Testis (tissue), 2 donors: ENCODE data around the gene NOX4.
"Not testable (repeated sequence)": the region's sequence is repeated elsewhere in the genome, so short reads cannot be mapped to it uniquely, and the experiment has no call there.

Source experiments
- POLR2A ChIP-seq: fragments of 450-650 bp; IDR thresholded peaks from one replicate; pipeline ENCODE4 v1.6.1; 2017; ENCODE audit warnings: antibody characterized with exemption, mild to moderate bottlenecking, moderate library complexity
- TF ChIP-seq, protein P1 (sequence below), 3 experiments: fragments of 450-650 bp in 2 of 3; fragments of 200-600 bp in 1 of 3; sonication (generic) in 1 of 3; IDR thresholded peaks; one replicate each; pipeline ENCODE4 v1.5.1; 2016 to 2019; ENCODE audit warnings: antibody characterized with exemption in 3 of 3, mild to moderate bottlenecking in 2 of 3, moderate library complexity in 1 of 3

DNA sequence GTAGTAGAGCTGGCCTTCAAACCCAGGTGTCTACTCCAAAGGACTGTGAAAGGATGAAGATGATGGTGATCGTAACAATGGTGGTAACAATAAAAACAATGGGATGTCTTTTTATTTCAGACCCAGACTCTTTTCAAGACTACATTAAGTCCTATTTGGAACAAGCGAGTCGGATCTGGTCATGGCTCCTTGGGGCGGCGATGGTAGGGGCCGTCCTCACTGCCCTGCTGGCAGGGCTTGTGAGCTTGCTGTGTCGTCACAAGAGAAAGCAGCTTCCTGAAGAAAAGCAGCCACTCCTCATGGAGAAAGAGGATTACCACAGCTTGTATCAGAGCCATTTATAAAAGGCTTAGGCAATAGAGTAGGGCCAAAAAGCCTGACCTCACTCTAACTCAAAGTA is 196.2 kb downstream of the NOX4 start:
- TF ChIP-seq, protein P1, sequence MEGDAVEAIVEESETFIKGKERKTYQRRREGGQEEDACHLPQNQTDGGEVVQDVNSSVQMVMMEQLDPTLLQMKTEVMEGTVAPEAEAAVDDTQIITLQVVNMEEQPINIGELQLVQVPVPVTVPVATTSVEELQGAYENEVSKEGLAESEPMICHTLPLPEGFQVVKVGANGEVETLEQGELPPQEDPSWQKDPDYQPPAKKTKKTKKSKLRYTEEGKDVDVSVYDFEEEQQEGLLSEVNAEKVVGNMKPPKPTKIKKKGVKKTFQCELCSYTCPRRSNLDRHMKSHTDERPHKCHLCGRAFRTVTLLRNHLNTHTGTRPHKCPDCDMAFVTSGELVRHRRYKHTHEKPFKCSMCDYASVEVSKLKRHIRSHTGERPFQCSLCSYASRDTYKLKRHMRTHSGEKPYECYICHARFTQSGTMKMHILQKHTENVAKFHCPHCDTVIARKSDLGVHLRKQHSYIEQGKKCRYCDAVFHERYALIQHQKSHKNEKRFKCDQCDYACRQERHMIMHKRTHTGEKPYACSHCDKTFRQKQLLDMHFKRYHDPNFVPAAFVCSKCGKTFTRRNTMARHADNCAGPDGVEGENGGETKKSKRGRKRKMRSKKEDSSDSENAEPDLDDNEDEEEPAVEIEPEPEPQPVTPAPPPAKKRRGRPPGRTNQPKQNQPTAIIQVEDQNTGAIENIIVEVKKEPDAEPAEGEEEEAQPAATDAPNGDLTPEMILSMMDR (IDR thresholded peaks at IDR 0.05), result not testable (repeated sequence)
- not testable (repeated sequence) for TF ChIP-seq POLR2A
